Endodermal cell (in vitro differentiated cells): ENCODE results near the gene INTS11. TPM values are rescaled to one million over a fixed set of nuclear protein-coding genes. Genes with fewer than 3 reads are reported as not detected.

Experiments
- DNase-seq: peaks from one replicate; pipeline ENCODE4 v3.0.0-alpha.2; 2017
- H3K27ac ChIP-seq: 2 replicates; pipeline ENCODE4 v1.5.1; 2013; ENCODE audit warnings: mild to moderate bottlenecking, low read depth, low read length, moderate library complexity
- H3K27me3 ChIP-seq: 2 replicates; pipeline ENCODE4 v1.6.1; 2013; ENCODE audit warnings: mild to moderate bottlenecking, low read length, moderate library complexity; ENCODE audit not compliant: insufficient read depth, control insufficient read depth, poor library complexity, severe bottlenecking
- H3K36me3 ChIP-seq: 2 replicates; pipeline ENCODE4 v1.7.0; 2013; ENCODE audit warnings: mild to moderate bottlenecking, low read length, moderate library complexity; ENCODE audit not compliant: control insufficient read depth, insufficient read depth
- H3K4me1 ChIP-seq: one replicate; pipeline ENCODE4 v1.7.0; 2013; ENCODE audit warnings: low read length; ENCODE audit not compliant: control insufficient read depth, insufficient read depth
- H3K4me3 ChIP-seq: 2 replicates; pipeline ENCODE4 v1.5.1; 2013; ENCODE audit warnings: mild to moderate bottlenecking, low read length, moderate library complexity
- H3K9ac ChIP-seq: 2 replicates; pipeline ENCODE4 v1.6.1; 2013; ENCODE audit warnings: mild to moderate bottlenecking, low read length, moderate library complexity; ENCODE audit not compliant: poor library complexity, severe bottlenecking; ENCODE audit errors: extremely low read depth
- H3K9me3 ChIP-seq: 2 replicates; pipeline ENCODE4 v1.6.1; 2013; ENCODE audit warnings: mild to moderate bottlenecking, low read length, moderate library complexity; ENCODE audit not compliant: control insufficient read depth
- H3K27ac Mint-ChIP-seq: 2 replicates; pipeline ENCODE4 v1.8.0; 2020; ENCODE audit warnings: mixed read lengths
- H3K27me3 Mint-ChIP-seq: 2 replicates; pipeline ENCODE4 v1.8.0; 2021; ENCODE audit warnings: mild to moderate bottlenecking, mixed read lengths; ENCODE audit not compliant: insufficient read depth
- H3K36me3 Mint-ChIP-seq: 2 replicates; pipeline ENCODE4 v1.8.0; 2020; ENCODE audit warnings: low read depth, mixed read lengths
- H3K4me1 Mint-ChIP-seq: 2 replicates; pipeline ENCODE4 v1.8.0; 2020; ENCODE audit warnings: mixed read lengths
- H3K4me3 Mint-ChIP-seq: 2 replicates; pipeline ENCODE4 v1.8.0; 2020; ENCODE audit warnings: mild to moderate bottlenecking, moderate library complexity, mixed read lengths
- H3K9me3 Mint-ChIP-seq: 2 replicates; pipeline ENCODE4 v1.8.0; 2020; ENCODE audit warnings: mild to moderate bottlenecking, mixed read lengths
- CTCF ChIP-seq: fragments of 200-600 bp; sonication (generic); conservative IDR thresholded peaks from 2 replicates; pipeline ENCODE4 v1.5.0; 2021; ENCODE audit warnings: antibody characterized with exemption, mild to moderate bottlenecking
- WGBS, 2 experiments: methylation state at CpG; one replicate each; pipeline versions ENCODE4 v1.1.5 to v1.1.7; 2013; ENCODE audit warnings: missing lambda C conversion rate in 2 of 2, mixed read lengths in 1 of 2; ENCODE audit not compliant: insufficient coverage in 1 of 2, insufficient read length in 1 of 2; 5-methylcytosine and 5-hydroxymethylcytosine counted together
- total RNA-seq, 2 donors: library from RNA; stranded (reverse); fragmentation: NEBNext Ultra II Directional in 1 of 2; extraction: Animal tissue kit (Norgen Biotek cat#: 25700) in 1 of 2; gene quantifications; 2 replicates in 1 of 2; 3 replicates in 1 of 2; pipeline ENCODE4 v1.2.1, GENCODE V29; 2021

INTS11 gene
- total RNA-seq, 2 donors from 2014 or later: 146 to 153 TPM

- H3K9me3 Mint-ChIP-seq: no peaks in the 10 kb centered on the region
- H3K36me3 Mint-ChIP-seq: no peaks in the 10 kb centered on the region
- H3K27me3 Mint-ChIP-seq: no peaks in the 10 kb centered on the region
- no peak overlapping the region for H3K4me3 ChIP-seq
- no peak overlapping the region for H3K27ac Mint-ChIP-seq
- peak; percentile 93 for DNase-seq
- 78 to 82% methylated on average over 14 to 30 of the region's 30 CpGs for WGBS, 2 experiments
- TF ChIP-seq CTCF: no peak
- no peaks in the 10 kb centered on the region for H3K9me3 ChIP-seq
- no peaks in the 10 kb centered on the region for H3K27me3 ChIP-seq
- peak overlapping the region; percentile 72 for H3K27ac ChIP-seq
- H3K36me3 ChIP-seq: no peaks in the 10 kb centered on the region
- no peak overlapping the region for H3K4me3 Mint-ChIP-seq
- no peaks in the 10 kb centered on the region for H3K4me1 Mint-ChIP-seq
- H3K9ac ChIP-seq: no peak overlapping the region
- H3K4me1 ChIP-seq: no peaks in the 10 kb centered on the region
Observed at GRCh38 chr1:1298861-1299685, 25.4 kb downstream of the INTS11 start.

GRCh38 chr1:1297802-1298424 is 26.5 kb downstream of the INTS11 start:
- Mint-ChIP-seq H3K27ac (no peak overlapping the region), H3K9me3 (no peaks in the 10 kb centered on the region), H3K4me1 (no peaks in the 10 kb centered on the region), H3K4me3 (no peak overlapping the region), H3K27me3 (no peaks in the 10 kb centered on the region), H3K36me3 (no peaks in the 10 kb centered on the region)
- Histone ChIP-seq H3K9me3 (no peaks in the 10 kb centered on the region), H3K27ac (no peak overlapping the region), H3K4me3 (no peak overlapping the region), H3K27me3 (no peaks in the 10 kb centered on the region), H3K4me1 (no peaks in the 10 kb centered on the region), H3K36me3 (no peaks in the 10 kb centered on the region), H3K9ac (no peak overlapping the region)
- no peak for DNase-seq
- TF ChIP-seq CTCF: no peak
- 95 to 97% methylated on average over 19 to 31 of the region's 31 CpGs for WGBS, 2 experiments

- no peaks in the 10 kb centered on the region for H3K27me3 ChIP-seq
- no peaks in the 10 kb centered on the region for H3K36me3 ChIP-seq
- Mint-ChIP-seq H3K36me3 (no peaks in the 10 kb centered on the region), H3K9me3 (no peaks in the 10 kb centered on the region), H3K4me1 (no peaks in the 10 kb centered on the region), H3K4me3 (no peak overlapping the region), H3K27ac (no peak overlapping the region), H3K27me3 (no peaks in the 10 kb centered on the region)
- no peak for TF ChIP-seq CTCF
- no peaks in the 10 kb centered on the region for H3K4me1 ChIP-seq
- H3K4me3 ChIP-seq: no peak overlapping the region
- H3K9ac ChIP-seq: no peak overlapping the region
- no peak overlapping the region for H3K27ac ChIP-seq
- no peaks in the 10 kb centered on the region for H3K9me3 ChIP-seq
- WGBS, 2 experiments: 92 to 97% methylated on average over 50 to 62 of the region's 62 CpGs
- no peak for DNase-seq
Observed at GRCh38 chr1:1296070-1297061, 28.1 kb downstream of the INTS11 start.
